GM12864 (cell line): ENCODE results near the gene CHSY1.

ENCODE experiments used
- DNase-seq: peaks from one replicate; pipeline ENCODE4 v3.0.0-alpha.2; 2011; ENCODE audit warnings: low read depth
- H3K4me3 ChIP-seq: 2 replicates; pipeline ENCODE4 v1.5.1; 2011; ENCODE audit warnings: mild to moderate bottlenecking, low read depth, low read length, control low read depth
- TF ChIP-seq, protein P1 (sequence below): IDR thresholded peaks from 2 replicates; pipeline ENCODE4 v1.5.1; 2011; ENCODE audit warnings: low read depth, mild to moderate bottlenecking, moderate library complexity, low read length, control low read depth, inconsistent platforms; ENCODE audit errors: missing control alignments

The CHSY1 gene

DNA sequence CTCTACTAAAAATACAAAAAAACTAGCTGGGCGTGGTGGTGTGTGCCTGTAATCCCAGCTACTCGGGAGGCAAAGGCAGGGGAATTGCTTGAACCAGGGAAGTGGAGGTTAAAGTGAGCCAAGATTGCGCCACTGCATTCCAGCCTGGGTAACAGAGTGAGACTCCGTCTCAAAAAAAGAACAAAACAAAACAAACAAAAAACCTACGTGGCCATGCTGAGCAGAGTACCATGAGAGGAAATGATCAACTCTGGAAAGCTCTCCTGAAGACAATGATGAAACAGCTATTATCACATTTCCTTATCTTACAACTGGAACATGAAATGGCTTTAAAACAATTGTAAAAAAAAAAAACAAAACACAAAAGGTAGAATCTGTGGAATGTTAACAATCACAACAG lies 75.2 kb downstream of the CHSY1 start:
- TF ChIP-seq, protein P1, sequence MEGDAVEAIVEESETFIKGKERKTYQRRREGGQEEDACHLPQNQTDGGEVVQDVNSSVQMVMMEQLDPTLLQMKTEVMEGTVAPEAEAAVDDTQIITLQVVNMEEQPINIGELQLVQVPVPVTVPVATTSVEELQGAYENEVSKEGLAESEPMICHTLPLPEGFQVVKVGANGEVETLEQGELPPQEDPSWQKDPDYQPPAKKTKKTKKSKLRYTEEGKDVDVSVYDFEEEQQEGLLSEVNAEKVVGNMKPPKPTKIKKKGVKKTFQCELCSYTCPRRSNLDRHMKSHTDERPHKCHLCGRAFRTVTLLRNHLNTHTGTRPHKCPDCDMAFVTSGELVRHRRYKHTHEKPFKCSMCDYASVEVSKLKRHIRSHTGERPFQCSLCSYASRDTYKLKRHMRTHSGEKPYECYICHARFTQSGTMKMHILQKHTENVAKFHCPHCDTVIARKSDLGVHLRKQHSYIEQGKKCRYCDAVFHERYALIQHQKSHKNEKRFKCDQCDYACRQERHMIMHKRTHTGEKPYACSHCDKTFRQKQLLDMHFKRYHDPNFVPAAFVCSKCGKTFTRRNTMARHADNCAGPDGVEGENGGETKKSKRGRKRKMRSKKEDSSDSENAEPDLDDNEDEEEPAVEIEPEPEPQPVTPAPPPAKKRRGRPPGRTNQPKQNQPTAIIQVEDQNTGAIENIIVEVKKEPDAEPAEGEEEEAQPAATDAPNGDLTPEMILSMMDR, result no peak
- DNase-seq, result no peak

DNA sequence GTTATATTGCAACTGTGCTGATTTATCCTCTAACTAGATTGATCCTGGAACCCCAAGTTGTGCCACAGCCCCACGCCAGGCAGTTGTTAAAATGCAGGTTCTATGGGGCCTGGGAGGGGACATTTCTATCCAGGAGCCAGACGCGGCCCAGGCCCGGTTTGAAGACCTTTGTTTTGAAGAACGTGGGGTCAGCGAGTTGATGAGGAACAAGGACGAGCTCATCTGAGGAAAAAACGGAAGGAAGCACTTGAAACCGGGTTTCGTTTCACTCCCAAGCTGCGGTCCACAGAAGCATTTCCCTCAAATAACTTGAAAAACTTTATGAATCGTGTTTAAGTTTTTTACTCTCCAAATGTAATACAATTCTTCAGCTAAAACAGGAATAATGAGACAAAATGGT lies 76.4 kb downstream of the CHSY1 start:
- TF ChIP-seq, protein P1, result no peak
- no peak overlapping the region for H3K4me3 ChIP-seq
- DNase-seq, result no peak

More for the DNA sequence above, 75.2 kb downstream of the CHSY1 start:
- no peak overlapping the region for H3K4me3 ChIP-seq

DNA sequence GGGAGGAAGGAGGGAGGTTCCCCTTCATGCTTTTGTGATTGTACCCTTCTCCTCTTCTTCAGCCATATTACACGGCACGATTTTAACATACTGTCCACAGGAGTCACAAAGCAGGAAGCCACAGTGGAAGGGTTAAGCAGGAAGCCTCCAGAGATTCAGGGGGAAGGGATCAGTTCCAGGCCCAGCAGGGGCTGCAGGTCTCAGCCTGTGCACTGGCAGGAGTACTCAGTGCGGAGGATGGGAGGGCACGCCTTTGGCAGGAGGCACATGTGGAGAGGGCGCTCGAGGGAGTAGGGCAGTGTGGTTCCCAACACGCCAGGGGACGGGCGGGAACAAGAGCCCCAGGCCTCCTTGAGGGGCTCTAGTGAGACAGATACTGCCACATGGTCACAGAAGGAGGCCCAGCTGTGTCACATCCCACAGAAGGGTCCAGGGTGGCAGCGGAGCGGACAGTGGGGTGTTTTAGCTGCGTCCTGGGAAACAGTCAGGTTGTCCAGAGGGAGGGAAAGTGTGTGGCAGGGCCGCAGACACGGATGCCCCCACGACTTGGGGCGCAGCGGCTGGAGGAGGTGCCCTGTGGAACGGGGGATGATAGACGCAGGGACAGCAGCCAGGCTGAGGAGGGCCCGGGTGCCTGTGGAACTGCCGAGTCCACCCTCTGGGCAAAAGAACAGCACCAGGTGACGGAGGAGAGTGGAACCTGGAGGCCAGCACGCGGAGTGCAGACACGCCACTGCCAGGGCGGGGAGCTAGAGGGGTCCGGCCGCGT lies 77.5 kb downstream of the CHSY1 start:
- no peak overlapping the region for H3K4me3 ChIP-seq
- TF ChIP-seq, protein P1, result no peak
- DNase-seq, result no peak

DNA sequence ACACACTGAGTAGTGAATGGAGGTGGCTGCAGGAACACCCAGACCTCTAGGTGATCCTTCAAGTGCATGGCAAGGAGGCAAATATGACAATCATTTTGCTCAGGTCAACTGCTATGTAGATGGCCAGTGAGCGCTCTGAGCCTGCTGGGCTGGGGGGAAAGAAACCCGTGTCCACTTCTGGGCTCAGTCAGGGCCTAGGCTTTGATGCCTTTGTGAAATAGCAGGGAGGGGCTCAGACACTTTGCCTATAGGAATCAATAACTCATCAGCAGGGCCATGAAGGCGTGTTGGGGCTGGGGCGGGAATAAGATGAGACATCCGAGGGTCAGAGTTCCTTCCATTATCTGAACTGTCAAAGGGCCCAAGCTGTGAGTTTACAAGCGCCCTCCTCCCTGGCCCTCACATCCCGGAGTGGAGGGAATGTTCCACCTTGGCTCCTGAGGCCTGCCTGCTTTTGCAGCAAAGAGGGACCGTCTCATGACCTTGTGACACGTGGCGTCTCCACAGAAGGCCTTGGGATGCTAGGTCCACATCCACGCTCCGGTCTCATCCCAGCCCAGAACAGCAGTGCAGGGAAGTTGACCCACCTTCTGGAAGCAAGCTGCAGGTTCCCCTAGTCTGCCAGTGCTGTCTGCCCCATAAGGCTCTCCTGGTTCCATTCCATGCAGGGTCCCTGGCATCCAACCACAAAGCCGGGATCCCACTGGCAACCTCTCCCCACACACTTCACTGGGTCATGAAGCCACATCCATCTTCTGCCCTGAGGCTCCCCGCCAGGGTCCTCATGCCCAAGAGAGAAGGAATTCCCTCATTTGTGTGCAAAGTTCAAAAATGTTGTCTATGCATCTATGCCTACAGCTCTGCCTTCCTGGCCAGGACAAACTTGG lies 78.4 kb downstream of the CHSY1 start:
- no peak for DNase-seq
- TF ChIP-seq, protein P1, result no peak
- H3K4me3 ChIP-seq, result no peak overlapping the region

DNA sequence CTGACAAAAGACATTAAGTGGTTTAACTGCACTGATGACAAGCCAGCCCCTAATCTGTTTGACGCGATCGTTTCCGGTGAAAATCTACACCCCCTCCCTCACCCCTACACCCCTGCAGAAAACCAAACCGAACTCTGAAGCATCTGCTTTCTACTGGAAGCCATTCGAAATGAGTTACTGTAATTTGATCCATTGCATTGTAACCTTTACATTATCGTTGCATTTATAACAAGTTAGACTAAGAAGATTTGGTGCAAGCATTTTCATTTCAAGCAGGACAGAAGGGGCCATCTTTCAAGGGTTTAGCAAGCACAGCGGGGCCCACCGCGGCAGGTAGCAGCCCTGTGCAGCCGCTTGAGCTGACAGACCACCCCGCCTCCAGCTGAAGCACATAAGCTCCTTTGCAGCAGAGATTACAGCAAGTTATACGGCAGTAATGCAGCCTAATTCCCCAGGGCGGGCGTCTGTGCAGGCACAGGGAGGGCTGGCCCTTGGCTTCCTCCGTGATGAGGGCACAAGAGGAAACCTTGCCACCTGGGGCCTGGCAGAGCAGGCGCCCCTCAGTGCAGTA lies 79.3 kb downstream of the CHSY1 start:
- H3K4me3 ChIP-seq, result no peak overlapping the region
- no peak for DNase-seq
- TF ChIP-seq, protein P1, result no peak

DNA sequence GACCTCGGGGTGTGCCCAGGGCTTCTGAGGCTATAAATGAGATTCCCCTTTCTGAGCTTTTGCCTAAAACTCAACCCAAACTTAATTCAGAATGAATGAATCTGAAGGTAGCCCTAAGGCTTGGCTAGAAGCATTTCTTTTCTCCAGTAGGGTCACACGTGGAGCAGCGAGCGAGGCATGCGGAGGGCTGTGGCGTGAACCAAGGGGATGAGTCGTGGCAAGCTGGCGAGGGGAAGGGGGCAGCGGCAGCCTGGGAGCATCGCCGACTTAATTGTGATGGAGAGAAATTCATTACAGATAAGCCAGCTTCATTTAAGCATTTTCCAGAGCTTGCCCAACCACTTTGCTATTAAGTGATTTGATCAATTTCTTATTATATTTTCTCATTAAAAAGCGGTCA lies 79.9 kb downstream of the CHSY1 start:
- DNase-seq, result no peak
- TF ChIP-seq, protein P1, result no peak
- no peak overlapping the region for H3K4me3 ChIP-seq
